ENCODE results near the gene PLOD2. TPM values are rescaled to one million over a fixed set of nuclear protein-coding genes. Genes with fewer than 3 reads are reported as not detected.

Gene PLOD2
- total RNA-seq, 1 donor from 2014 or later: 45.6 TPM

GRCh38 chr3:146040630-146041029 is 120.4 kb downstream of the PLOD2 start:
- Mint-ChIP-seq H3K4me1 (ENCODE audit: low read depth, unreplicated experiment) (no peaks in the 10 kb centered on the region), H3K36me3 (ENCODE audit: unreplicated experiment) (peaks cover 4% of the 10 kb centered on the region), H3K27me3 (ENCODE audit: unreplicated experiment) (no peaks in the 10 kb centered on the region), H3K4me3 (ENCODE audit: unreplicated experiment) (no peak overlapping the region), H3K27ac (ENCODE audit: unreplicated experiment) (no peak overlapping the region), H3K9me3 (ENCODE audit: unreplicated experiment) (no peaks in the 10 kb centered on the region)
- DNase-seq: no peak
- TF ChIP-seq, protein P1, sequence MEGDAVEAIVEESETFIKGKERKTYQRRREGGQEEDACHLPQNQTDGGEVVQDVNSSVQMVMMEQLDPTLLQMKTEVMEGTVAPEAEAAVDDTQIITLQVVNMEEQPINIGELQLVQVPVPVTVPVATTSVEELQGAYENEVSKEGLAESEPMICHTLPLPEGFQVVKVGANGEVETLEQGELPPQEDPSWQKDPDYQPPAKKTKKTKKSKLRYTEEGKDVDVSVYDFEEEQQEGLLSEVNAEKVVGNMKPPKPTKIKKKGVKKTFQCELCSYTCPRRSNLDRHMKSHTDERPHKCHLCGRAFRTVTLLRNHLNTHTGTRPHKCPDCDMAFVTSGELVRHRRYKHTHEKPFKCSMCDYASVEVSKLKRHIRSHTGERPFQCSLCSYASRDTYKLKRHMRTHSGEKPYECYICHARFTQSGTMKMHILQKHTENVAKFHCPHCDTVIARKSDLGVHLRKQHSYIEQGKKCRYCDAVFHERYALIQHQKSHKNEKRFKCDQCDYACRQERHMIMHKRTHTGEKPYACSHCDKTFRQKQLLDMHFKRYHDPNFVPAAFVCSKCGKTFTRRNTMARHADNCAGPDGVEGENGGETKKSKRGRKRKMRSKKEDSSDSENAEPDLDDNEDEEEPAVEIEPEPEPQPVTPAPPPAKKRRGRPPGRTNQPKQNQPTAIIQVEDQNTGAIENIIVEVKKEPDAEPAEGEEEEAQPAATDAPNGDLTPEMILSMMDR (IDR thresholded peaks at IDR 0.05; ENCODE audit: partially characterized antibody, unreplicated experiment): no peak

- DNase-seq: no peak
- Mint-ChIP-seq H3K36me3 (ENCODE audit: unreplicated experiment) (no peaks in the 10 kb centered on the region), H3K27me3 (ENCODE audit: unreplicated experiment) (no peaks in the 10 kb centered on the region), H3K4me1 (ENCODE audit: low read depth, unreplicated experiment) (no peaks in the 10 kb centered on the region), H3K27ac (ENCODE audit: unreplicated experiment) (no peak overlapping the region), H3K4me3 (ENCODE audit: unreplicated experiment) (no peak overlapping the region), H3K9me3 (ENCODE audit: unreplicated experiment) (no peaks in the 10 kb centered on the region)
- TF ChIP-seq, protein P1 (IDR thresholded peaks at IDR 0.05; ENCODE audit: partially characterized antibody, unreplicated experiment): no peak
These were observed 123.3 kb downstream of the PLOD2 start for GRCh38 chr3:146037697-146038096.

DNA sequence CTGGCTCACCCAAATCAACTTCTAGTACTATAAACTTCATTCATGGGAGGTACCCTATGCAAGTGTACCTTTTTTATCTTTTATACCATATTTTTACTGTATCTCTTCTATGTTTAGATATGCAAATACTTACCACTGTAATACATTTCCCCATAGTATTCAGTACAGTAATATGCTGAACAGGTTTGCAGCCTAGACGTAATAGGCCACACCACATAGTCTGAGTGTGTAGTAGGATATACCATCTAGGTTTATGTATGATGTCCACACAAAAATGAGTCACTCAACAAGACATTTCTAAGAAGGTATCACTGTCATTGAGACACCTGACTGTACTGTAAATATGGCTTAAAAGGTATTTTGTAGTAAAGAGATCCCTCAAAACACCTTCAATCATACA is 124.7 kb downstream of the PLOD2 start:
- DNase-seq: no peak
- TF ChIP-seq, protein P1 (IDR thresholded peaks at IDR 0.05; ENCODE audit: partially characterized antibody, unreplicated experiment): no peak
- H3K27ac Mint-ChIP-seq (ENCODE audit: unreplicated experiment): no peak overlapping the region
- no peaks in the 10 kb centered on the region for H3K27me3 Mint-ChIP-seq (ENCODE audit: unreplicated experiment)
- H3K4me3 Mint-ChIP-seq (ENCODE audit: unreplicated experiment): no peak overlapping the region
- no peaks in the 10 kb centered on the region for H3K9me3 Mint-ChIP-seq (ENCODE audit: unreplicated experiment)
- H3K4me1 Mint-ChIP-seq (ENCODE audit: low read depth, unreplicated experiment): no peaks in the 10 kb centered on the region
- H3K36me3 Mint-ChIP-seq (ENCODE audit: unreplicated experiment): no peaks in the 10 kb centered on the region

- Mint-ChIP-seq H3K4me1 (ENCODE audit: low read depth, unreplicated experiment) (no peaks in the 10 kb centered on the region), H3K27me3 (ENCODE audit: unreplicated experiment) (no peaks in the 10 kb centered on the region), H3K27ac (ENCODE audit: unreplicated experiment) (no peak overlapping the region), H3K9me3 (ENCODE audit: unreplicated experiment) (no peaks in the 10 kb centered on the region), H3K4me3 (ENCODE audit: unreplicated experiment) (no peak overlapping the region), H3K36me3 (ENCODE audit: unreplicated experiment) (peaks cover 3% of the 10 kb centered on the region)
- no peak for DNase-seq
- TF ChIP-seq, protein P1 (IDR thresholded peaks at IDR 0.05; ENCODE audit: partially characterized antibody, unreplicated experiment): no peak
These were observed 125.6 kb downstream of the PLOD2 start for GRCh38 chr3:146035366-146035765.

GRCh38 chr3:146033950-146034349 is 127.0 kb downstream of the PLOD2 start:
- H3K4me3 Mint-ChIP-seq (ENCODE audit: unreplicated experiment): no peak overlapping the region

More at GRCh38 chr3:146033950-146034349, 127.0 kb downstream of the PLOD2 start:
- no peak overlapping the region for H3K27ac Mint-ChIP-seq (ENCODE audit: unreplicated experiment)
- no peaks in the 10 kb centered on the region for H3K27me3 Mint-ChIP-seq (ENCODE audit: unreplicated experiment)
- TF ChIP-seq, protein P1 (IDR thresholded peaks at IDR 0.05; ENCODE audit: partially characterized antibody, unreplicated experiment): no peak
- H3K4me1 Mint-ChIP-seq (ENCODE audit: low read depth, unreplicated experiment): no peaks in the 10 kb centered on the region
- H3K36me3 Mint-ChIP-seq (ENCODE audit: unreplicated experiment): peaks cover 5% of the 10 kb centered on the region
- DNase-seq: no peak
- peaks cover 2% of the 10 kb centered on the region for H3K9me3 Mint-ChIP-seq (ENCODE audit: unreplicated experiment)
